GM20000 (cell line): ENCODE measurements around the gene PRKAR2A.

ENCODE experiments used
- DNase-seq: peaks from one replicate; pipeline ENCODE4 v3.0.0; 2012; ENCODE audit warnings: low spot score
- TF ChIP-seq, protein P1 (sequence below): IDR thresholded peaks from 2 replicates; pipeline ENCODE4 v1.5.1; 2012; ENCODE audit warnings: mild to moderate bottlenecking, control low read depth; ENCODE audit errors: extremely low read depth, missing control alignments

PRKAR2A gene

DNA sequence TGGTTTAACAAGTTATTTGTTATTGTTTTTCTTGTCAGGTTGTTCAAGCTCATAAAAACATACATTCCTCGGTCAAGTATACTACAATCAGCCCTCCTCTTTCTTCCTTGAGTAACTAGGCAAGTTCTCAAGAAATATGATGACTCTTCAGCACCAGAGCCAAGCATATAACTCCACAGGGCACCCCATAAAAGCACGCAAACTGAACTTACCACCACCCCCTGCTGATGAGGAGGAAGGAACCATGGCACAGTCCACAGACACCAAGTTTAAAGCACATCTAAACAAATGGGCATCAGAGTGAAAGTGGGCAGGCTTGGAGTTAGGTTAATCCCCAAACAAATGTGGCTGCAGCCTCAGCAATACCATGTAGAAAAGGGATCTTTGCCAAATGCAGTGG, 135.9 kb downstream of the PRKAR2A start:
- DNase-seq, result no peak

DNA sequence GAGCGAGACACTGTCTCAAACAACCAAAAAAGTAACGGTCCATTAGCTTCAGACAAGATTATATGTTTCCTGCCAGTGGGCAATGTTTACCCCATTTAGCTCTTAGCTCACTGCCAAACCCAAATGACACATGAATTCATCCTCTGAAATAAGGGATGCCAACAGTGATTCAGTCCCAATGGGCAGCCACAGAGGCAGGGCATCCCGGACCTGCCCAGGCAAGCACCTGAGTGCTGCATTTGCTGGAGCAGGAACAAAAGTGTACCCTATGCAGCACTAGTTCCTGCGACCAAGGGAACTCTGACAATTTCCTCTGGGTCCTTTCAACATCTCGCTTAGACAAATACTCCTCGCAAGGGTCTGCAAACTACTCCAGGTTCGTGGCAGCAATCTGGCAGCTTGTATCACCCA, 138.6 kb downstream of the PRKAR2A start:
- TF ChIP-seq, protein P1, sequence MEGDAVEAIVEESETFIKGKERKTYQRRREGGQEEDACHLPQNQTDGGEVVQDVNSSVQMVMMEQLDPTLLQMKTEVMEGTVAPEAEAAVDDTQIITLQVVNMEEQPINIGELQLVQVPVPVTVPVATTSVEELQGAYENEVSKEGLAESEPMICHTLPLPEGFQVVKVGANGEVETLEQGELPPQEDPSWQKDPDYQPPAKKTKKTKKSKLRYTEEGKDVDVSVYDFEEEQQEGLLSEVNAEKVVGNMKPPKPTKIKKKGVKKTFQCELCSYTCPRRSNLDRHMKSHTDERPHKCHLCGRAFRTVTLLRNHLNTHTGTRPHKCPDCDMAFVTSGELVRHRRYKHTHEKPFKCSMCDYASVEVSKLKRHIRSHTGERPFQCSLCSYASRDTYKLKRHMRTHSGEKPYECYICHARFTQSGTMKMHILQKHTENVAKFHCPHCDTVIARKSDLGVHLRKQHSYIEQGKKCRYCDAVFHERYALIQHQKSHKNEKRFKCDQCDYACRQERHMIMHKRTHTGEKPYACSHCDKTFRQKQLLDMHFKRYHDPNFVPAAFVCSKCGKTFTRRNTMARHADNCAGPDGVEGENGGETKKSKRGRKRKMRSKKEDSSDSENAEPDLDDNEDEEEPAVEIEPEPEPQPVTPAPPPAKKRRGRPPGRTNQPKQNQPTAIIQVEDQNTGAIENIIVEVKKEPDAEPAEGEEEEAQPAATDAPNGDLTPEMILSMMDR, result no peak
- DNase-seq, result no peak

More for the DNA sequence above, 135.9 kb downstream of the PRKAR2A start:
- TF ChIP-seq, protein P1, result no peak

DNA sequence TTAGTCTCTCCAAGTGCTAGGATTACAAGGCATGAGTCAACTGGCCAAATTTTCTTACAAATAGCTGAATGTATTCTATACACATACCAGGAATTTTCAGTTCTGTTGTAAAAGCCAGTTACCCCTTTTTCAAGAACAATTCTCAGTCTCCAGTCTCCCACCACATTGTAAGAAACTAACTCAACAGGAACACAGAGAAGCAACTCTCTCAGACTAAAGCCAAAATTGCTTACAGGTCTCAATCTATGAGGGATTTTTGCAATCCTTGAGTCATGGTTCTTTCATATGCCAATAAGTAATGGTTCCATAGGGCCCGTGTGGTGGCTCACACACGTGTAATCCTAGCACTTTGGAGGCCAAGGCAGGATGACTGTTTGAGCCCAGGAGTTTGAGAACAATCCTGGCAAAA, 139.2 kb downstream of the PRKAR2A start:
- TF ChIP-seq, protein P1, result no peak

DNA sequence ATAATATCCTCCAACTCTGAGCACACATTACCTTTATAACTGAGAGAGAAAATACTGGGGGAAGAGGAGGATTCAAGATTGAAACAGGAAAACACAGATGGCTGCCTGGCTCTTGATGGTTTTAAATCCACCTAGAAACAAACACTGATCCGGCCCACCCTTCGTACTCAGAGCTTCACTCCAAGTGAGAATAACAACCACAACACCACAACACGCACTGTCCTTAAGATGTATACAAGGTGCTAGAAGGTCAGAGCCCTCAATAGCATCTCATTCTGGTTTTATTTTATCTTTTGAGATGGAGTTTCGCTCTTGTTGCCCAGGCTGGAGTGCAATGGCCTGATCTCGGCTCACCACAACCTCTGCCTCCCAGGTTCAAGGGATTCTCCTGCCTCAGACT, 140.5 kb downstream of the PRKAR2A start:
- no peak for DNase-seq
- TF ChIP-seq, protein P1, result no peak

More for the DNA sequence above, 139.2 kb downstream of the PRKAR2A start:
- DNase-seq, result no peak

DNA sequence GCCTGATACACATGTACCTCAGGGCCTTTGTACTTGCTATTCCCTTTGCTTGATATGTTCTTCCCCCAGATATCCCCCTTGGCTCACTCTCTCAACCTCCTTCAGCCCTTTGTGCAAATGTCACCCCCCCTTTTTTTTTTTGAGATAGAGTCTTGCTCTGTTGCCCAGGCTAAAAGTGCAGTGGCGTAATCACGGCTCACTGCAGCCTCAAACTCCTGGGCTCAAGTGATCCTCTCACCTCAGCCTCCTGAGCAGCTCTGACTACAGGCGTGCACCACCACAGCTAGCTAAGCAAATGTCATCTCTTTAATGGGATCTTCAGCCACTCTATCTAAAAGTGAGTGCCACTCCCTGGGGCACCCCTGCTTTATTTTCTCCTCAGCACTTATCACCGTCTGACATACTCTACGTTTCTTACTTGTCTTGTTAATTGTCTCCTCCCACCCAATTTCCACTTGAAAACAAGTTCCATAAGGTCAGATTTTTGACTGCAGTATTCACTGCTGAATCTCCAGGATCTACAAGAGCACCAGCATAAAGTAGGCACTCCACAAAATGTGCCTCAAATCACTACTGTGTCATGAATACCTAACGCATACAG, 145.3 kb downstream of the PRKAR2A start:
- no peak for DNase-seq
- TF ChIP-seq, protein P1, result no peak

DNA sequence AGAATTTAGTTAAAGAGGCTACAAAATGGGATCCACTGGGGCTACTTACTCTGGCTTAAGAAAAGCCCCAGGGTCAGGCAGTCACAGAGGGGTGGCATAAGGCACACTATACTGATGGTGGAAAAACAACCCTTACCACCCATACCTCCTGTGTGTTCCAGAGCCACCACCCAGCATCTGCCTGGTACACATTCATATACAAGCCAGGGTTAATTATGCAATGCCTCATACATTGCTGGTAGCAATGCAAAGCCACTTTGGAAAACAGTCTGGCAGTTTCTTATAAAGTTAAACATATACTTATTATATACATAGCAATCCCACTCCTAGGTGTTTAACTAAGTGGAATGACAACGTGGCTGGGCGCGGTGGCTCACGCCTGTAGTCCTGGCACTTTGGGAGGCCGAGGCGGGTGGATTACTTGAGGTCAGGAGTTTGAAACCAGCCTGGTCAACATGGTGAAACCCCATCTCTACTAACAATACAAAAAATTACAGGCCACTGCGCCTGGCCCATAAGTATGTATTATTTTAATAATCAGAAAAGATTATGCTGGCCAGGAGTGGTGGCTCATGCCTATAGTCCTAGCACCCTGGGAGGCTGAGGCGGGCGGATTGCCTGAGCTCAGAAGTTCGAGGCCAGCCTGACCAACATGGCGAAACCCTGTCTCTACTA, 146.8 kb downstream of the PRKAR2A start:
- TF ChIP-seq, protein P1, result no peak
- DNase-seq, result no peak

DNA sequence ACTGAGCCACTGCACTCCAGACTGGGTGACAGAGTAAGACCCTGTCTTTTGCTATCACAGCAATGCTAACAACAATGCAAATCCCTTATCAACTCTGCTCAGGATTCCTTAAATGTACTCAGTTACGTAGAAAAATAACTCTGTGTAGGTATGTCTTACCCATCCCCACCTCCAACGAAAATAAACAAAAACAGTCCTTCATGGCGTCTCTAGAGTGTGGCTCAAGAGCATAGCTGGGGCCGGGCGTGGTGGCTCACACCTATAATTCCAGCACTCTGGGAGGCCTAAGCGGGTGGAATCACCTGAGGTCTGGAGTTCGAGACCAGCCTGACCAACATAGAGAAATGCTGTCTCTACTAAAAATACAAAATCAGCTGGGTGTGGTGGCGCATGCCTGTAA, 148.8 kb downstream of the PRKAR2A start:
- TF ChIP-seq, protein P1, result no peak
- DNase-seq, result no peak
